Measurements from ENCODE around the gene PHEX.

Gene PHEX

GRCh38 chrX:22032084-22032483 is at the start of gene PHEX:
TSS of gene PHEX (plus strand) at chrX:22032325. CDS start at chrX:22033006, 681 bp downstream.
- no peak for FAIRE-seq

- FAIRE-seq = peak; percentile 97
These were observed 46.8 kb upstream of the PHEX start for GRCh38 chrX:21985332-21985777.

- no peak for FAIRE-seq
These were observed 45.5 kb upstream of the PHEX start for GRCh38 chrX:21986596-21986995.

GRCh38 chrX:21989384-21989783 is 42.7 kb upstream of the PHEX start:
- FAIRE-seq = no peak

GRCh38 chrX:21990832-21991231 is 41.3 kb upstream of the PHEX start:
- no peak for FAIRE-seq

GRCh38 chrX:21991504-21991903 is 40.6 kb upstream of the PHEX start:
- FAIRE-seq = no peak

- no peak for FAIRE-seq
These were observed 38.9 kb upstream of the PHEX start for GRCh38 chrX:21993265-21993664.

GRCh38 chrX:21996872-21997455 is 35.2 kb upstream of the PHEX start:
- FAIRE-seq = no peak

GRCh38 chrX:21998037-21998436 is 34.1 kb upstream of the PHEX start:
- FAIRE-seq = no peak

GRCh38 chrX:22004866-22005265 is 27.3 kb upstream of the PHEX start:
- no peak for FAIRE-seq

- no peak for FAIRE-seq
These were observed 20.1 kb upstream of the PHEX start for GRCh38 chrX:22012051-22012450.

- FAIRE-seq = no peak
These were observed 19.2 kb upstream of the PHEX start for GRCh38 chrX:22012931-22013330.

GRCh38 chrX:22015139-22015750 is 16.9 kb upstream of the PHEX start:
- no peak for FAIRE-seq

GRCh38 chrX:22021751-22022324 is 10.3 kb upstream of the PHEX start:
- no peak for FAIRE-seq

GRCh38 chrX:22024577-22024976 is 7.5 kb upstream of the PHEX start:
- FAIRE-seq = no peak

GRCh38 chrX:22025751-22026150 is 6.4 kb upstream of the PHEX start:
- no peak for FAIRE-seq

- no peak for FAIRE-seq
These were observed 5.4 kb upstream of the PHEX start for GRCh38 chrX:22026731-22027130.

GRCh38 chrX:22032506-22032905 is 381 bp downstream of the PHEX start:
- no peak for FAIRE-seq

- no peak for FAIRE-seq
These were observed 1.7 kb downstream of the PHEX start for GRCh38 chrX:22033818-22034217.

- FAIRE-seq = no peak
These were observed 3.1 kb downstream of the PHEX start for GRCh38 chrX:22035236-22035635.

- FAIRE-seq = no peak
These were observed 5.1 kb downstream of the PHEX start for GRCh38 chrX:22037225-22037624.

- FAIRE-seq = no peak
These were observed 5.9 kb downstream of the PHEX start for GRCh38 chrX:22037911-22038537.

- FAIRE-seq = no peak
These were observed 7.4 kb downstream of the PHEX start for GRCh38 chrX:22039541-22039940.

- no peak for FAIRE-seq
These were observed 8.1 kb downstream of the PHEX start for GRCh38 chrX:22040184-22040583.
